Measurements from ENCODE around the gene DIO3. TPM values are rescaled to one million over a fixed set of nuclear protein-coding genes. Genes with fewer than 3 reads are reported as not detected.

Gene DIO3
- total RNA-seq, 5 donors from 2014 or later (not counting 1 experiment from before 2014, with no cell fraction given), result not detected

GRCh38 chr14:101557321-101557695 is 4.0 kb upstream of the DIO3 start:
- ChIA-PET POLR2A (no interaction called here), CTCF (no interaction called here)
- Mint-ChIP-seq H3K9me3 (no peaks in the 10 kb centered on the region), H3K27ac (no peak overlapping the region), H3K4me3 (no peak overlapping the region), H3K36me3 (no peaks in the 10 kb centered on the region), H3K4me1 (peaks cover 0 to 7% (median 3%) of the 10 kb centered on the region in 3 donors), H3K27me3 (peaks cover 17 to 56% of the 10 kb centered on the region in 2 donors)
- 82% methylated on average over 6 of the region's 7 CpGs for whole genome bisulfite sequencing (ENCODE audit: insufficient coverage)
- Histone ChIP-seq H3K4me1 (ENCODE audit: control insufficient read depth in 1 of 2, extremely low read depth in 1 of 2, insufficient read depth in 2 of 2, low read length in 2 of 2) (peaks cover 0 to 2% of the 10 kb centered on the region in 2 experiments), H3K27me3 (replicated peaks in 1 of 2; ENCODE audit: control insufficient read depth in 2 of 2, extremely low read depth in 1 of 2, insufficient read depth in 2 of 2, low read length in 1 of 2) (peaks cover 5 to 65% of the 10 kb centered on the region in 2 experiments), H3K4me3 (ENCODE audit: control insufficient read depth in 1 of 2, extremely low read depth in 1 of 2, low read length in 1 of 2) (no peak overlapping the region), H3K36me3 (ENCODE audit: control insufficient read depth in 2 of 2, extremely low read depth in 1 of 2, insufficient read depth in 1 of 2, low read length in 1 of 2) (no peaks in the 10 kb centered on the region), H3K27ac (ENCODE audit: low read length) (no peak overlapping the region), H3K9me3 (no peaks in the 10 kb centered on the region)
- no peak for ATAC-seq (replicated peaks in 1 of 4)
- DNase-seq, result no peak

DNA sequence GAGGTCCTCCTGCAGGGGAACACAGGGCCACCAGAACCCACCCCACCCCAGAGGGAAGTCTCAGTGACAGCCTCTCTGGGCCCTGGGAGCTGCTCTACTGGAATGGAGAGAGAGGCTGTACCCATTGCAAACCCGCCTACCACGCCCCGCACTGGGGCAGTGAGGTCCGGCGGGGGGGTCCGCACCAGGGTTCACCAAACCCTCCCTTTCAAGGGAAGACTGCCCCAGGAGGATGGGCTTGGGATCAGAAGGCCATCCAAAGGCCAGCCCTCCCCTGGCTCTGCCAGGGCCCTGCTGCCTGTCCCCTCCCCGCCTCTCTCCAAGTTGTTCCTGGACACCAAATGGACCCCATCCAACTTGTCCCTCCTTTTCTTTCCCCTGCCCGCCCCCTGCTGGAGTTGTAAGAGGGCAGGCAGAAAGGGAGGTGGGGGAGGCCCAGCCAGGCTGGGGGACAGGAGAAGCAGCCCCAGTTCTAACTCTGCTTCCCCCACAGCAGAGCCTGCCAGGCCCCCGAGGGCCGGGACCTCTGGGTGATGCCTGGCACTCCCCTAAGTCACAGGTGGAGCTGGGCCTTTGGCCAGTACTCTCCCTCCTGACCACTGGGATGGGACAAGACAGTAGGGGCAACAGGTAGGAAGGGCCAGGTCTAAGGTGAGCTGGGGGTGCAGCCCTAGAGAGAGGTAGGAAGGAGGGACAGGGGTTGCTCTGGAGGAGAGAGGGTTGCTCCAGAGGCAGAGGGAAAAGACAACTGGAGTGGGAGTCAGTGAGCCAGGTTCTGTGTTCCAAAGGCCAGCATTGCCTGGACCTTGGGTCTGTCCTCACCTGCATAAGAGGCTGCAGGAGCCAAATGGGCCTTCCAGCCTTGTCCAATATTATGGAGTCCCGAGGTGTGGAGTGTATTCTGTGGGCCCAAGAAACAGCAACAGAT is 3.2 kb upstream of the DIO3 start:
- DNase-seq (no peak), ATAC-seq (replicated peaks in 1 of 4) (no peak)
- H3K4me3 Mint-ChIP-seq, result peak overlapping the region in 1 of 3 donors; percentile 11
- Histone ChIP-seq H3K4me3 (ENCODE audit: control insufficient read depth in 1 of 2, extremely low read depth in 1 of 2, low read length in 1 of 2) (no peak overlapping the region), H3K36me3 (ENCODE audit: control insufficient read depth in 2 of 2, extremely low read depth in 1 of 2, insufficient read depth in 1 of 2, low read length in 1 of 2) (no peaks in the 10 kb centered on the region), H3K4me1 (ENCODE audit: control insufficient read depth in 1 of 2, extremely low read depth in 1 of 2, insufficient read depth in 2 of 2, low read length in 2 of 2) (peaks cover 0 to 2% of the 10 kb centered on the region in 2 experiments), H3K9me3 (no peaks in the 10 kb centered on the region), H3K27me3 (replicated peaks in 1 of 2; ENCODE audit: control insufficient read depth in 2 of 2, extremely low read depth in 1 of 2, insufficient read depth in 2 of 2, low read length in 1 of 2) (peaks cover 9 to 73% of the 10 kb centered on the region in 2 experiments), H3K27ac (ENCODE audit: low read length) (no peak overlapping the region)
- H3K27ac Mint-ChIP-seq, result no peak overlapping the region
- H3K9me3 Mint-ChIP-seq, result no peaks in the 10 kb centered on the region
- H3K27me3 Mint-ChIP-seq, result peaks cover 23 to 63% of the 10 kb centered on the region in 2 donors
- H3K36me3 Mint-ChIP-seq, result no peaks in the 10 kb centered on the region
- H3K4me1 Mint-ChIP-seq, result peaks cover 6 to 14% (median 6%) of the 10 kb centered on the region in 3 donors
- WGBS (ENCODE audit: insufficient coverage), result 100% methylated on average over 6 of the region's 11 CpGs
- POLR2A ChIA-PET, result no interaction called here
- CTCF ChIA-PET, result no interaction called here

- 100% methylated on average over 1 of the region's 1 CpG for WGBS (ENCODE audit: insufficient coverage)
- Mint-ChIP-seq H3K9me3 (no peaks in the 10 kb centered on the region), H3K4me3 (peak overlapping the region in 1 of 3 donors; percentile 11), H3K4me1 (peaks cover 9 to 17% (median 9%) of the 10 kb centered on the region in 3 donors), H3K27me3 (peaks cover 28 to 64% of the 10 kb centered on the region in 2 donors), H3K36me3 (no peaks in the 10 kb centered on the region), H3K27ac (no peak overlapping the region)
- CTCF ChIA-PET, result no interaction called here
- ATAC-seq (replicated peaks in 1 of 4), result no peak
- Histone ChIP-seq H3K4me3 (ENCODE audit: control insufficient read depth in 1 of 2, extremely low read depth in 1 of 2, low read length in 1 of 2) (no peak overlapping the region), H3K27ac (ENCODE audit: low read length) (no peak overlapping the region), H3K36me3 (ENCODE audit: control insufficient read depth in 2 of 2, extremely low read depth in 1 of 2, insufficient read depth in 1 of 2, low read length in 1 of 2) (no peaks in the 10 kb centered on the region), H3K9me3 (no peaks in the 10 kb centered on the region), H3K27me3 (replicated peaks in 1 of 2; ENCODE audit: control insufficient read depth in 2 of 2, extremely low read depth in 1 of 2, insufficient read depth in 2 of 2, low read length in 1 of 2) (peaks cover 9 to 79% of the 10 kb centered on the region in 2 experiments), H3K4me1 (ENCODE audit: control insufficient read depth in 1 of 2, extremely low read depth in 1 of 2, insufficient read depth in 2 of 2, low read length in 2 of 2) (peaks cover 0 to 2% of the 10 kb centered on the region in 2 experiments)
- POLR2A ChIA-PET, result no interaction called here
- DNase-seq, result no peak
Observed at GRCh38 chr14:101558739-101559240, 2.5 kb upstream of the DIO3 start.

DNA sequence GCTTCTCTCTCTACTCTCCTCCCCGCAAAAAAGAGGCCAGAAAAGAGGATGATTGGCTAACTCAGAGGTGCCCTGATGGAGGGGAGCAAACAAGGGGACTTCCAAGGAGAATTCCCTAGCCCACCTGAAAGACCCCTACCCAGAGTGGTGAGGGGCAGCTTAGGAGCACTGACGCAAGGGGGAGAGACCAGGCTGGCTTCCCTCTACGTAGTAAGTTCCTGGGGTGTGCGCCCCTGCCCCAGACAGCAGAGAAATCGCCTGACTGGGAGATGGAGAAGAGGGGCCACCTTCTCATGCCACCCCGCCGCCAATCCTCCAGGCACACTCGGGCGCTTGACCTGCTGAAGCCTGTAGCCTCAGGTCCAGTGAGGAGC is 2.1 kb upstream of the DIO3 start:
- 63% methylated on average over 7 of the region's 9 CpGs for WGBS (ENCODE audit: insufficient coverage)
- no peaks in the 10 kb centered on the region for H3K9me3 ChIP-seq
- no peaks in the 10 kb centered on the region for H3K36me3 Mint-ChIP-seq
- ATAC-seq (replicated peaks in 1 of 4) (no peak), DNase-seq (no peak)
- ChIA-PET POLR2A (no interaction called here), CTCF (no interaction called here)
- H3K27me3 ChIP-seq (replicated peaks in 1 of 2; ENCODE audit: control insufficient read depth in 2 of 2, extremely low read depth in 1 of 2, insufficient read depth in 2 of 2, low read length in 1 of 2), result peaks cover 9 to 79% of the 10 kb centered on the region in 2 experiments
- H3K4me3 ChIP-seq (ENCODE audit: control insufficient read depth in 1 of 2, extremely low read depth in 1 of 2, low read length in 1 of 2), result no peak overlapping the region
- H3K36me3 ChIP-seq (ENCODE audit: control insufficient read depth in 2 of 2, extremely low read depth in 1 of 2, insufficient read depth in 1 of 2, low read length in 1 of 2), result no peaks in the 10 kb centered on the region
- H3K27ac ChIP-seq (ENCODE audit: low read length), result no peak overlapping the region
- no peak overlapping the region for H3K4me3 Mint-ChIP-seq
- no peaks in the 10 kb centered on the region for H3K9me3 Mint-ChIP-seq
- peaks cover 0 to 2% of the 10 kb centered on the region in 2 experiments for H3K4me1 ChIP-seq (ENCODE audit: control insufficient read depth in 1 of 2, extremely low read depth in 1 of 2, insufficient read depth in 2 of 2, low read length in 2 of 2)
- no peak overlapping the region for H3K27ac Mint-ChIP-seq
- H3K27me3 Mint-ChIP-seq, result peaks cover 31 to 66% of the 10 kb centered on the region in 2 donors
- H3K4me1 Mint-ChIP-seq, result peaks cover 9 to 17% (median 9%) of the 10 kb centered on the region in 3 donors

- H3K4me1 Mint-ChIP-seq, result peaks cover 9 to 17% (median 9%) of the 10 kb centered on the region in 3 donors
- 4% methylated on average over 113 of the region's 113 CpGs for WGBS (ENCODE audit: insufficient coverage)
Observed at GRCh38 chr14:101559624-101560533, 1.4 kb upstream of the DIO3 start.

DNA sequence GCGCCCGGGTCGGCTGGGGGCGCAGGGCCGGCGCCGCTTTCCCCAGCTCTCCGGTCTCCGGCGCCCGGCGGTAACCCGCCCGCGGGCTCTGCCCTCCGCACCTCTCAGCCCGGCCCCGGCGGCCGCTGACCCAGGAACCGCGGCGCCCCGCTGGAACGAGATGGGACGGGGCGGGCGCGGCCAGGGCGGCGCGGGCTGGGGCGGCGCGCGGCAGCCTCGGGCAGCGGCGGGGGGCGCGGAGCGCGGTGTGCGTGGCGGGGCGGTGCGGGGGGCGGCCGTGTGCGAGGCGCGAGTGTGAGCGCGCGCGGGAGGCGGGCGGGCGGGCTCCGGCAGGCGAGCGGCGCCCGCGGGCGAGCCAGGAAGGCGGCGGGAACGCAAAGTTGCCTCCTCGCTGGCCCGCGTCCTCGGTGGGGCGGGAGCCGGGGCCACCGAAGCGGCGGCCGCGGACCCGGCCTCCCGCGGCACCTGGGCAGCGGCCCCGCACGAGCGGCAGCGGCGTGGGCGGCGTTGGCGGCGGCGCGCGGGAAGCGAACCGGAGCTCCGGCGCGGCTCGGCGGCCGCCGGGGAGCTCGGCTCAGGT is 671 bp upstream of the DIO3 start:
- 15% methylated on average over 106 of the region's 106 CpGs for WGBS (ENCODE audit: insufficient coverage)
- Mint-ChIP-seq H3K36me3 (no peaks in the 10 kb centered on the region), H3K27me3 (peaks cover 35 to 68% of the 10 kb centered on the region in 2 donors), H3K4me1 (peaks cover 14 to 22% (median 17%) of the 10 kb centered on the region in 3 donors), H3K27ac (no peak overlapping the region), H3K4me3 (no peak overlapping the region), H3K9me3 (no peaks in the 10 kb centered on the region)
- H3K4me3 ChIP-seq (ENCODE audit: control insufficient read depth in 1 of 2, extremely low read depth in 1 of 2, low read length in 1 of 2), result no peak overlapping the region
- ATAC-seq (replicated peaks in 1 of 4), result no peak
- H3K4me1 ChIP-seq (ENCODE audit: control insufficient read depth in 1 of 2, extremely low read depth in 1 of 2, insufficient read depth in 2 of 2, low read length in 2 of 2), result peaks cover 0 to 2% of the 10 kb centered on the region in 2 experiments
- DNase-seq, result no peak
- ChIA-PET POLR2A (no interaction called here), CTCF (no interaction called here)
- H3K36me3 ChIP-seq (ENCODE audit: control insufficient read depth in 2 of 2, extremely low read depth in 1 of 2, insufficient read depth in 1 of 2, low read length in 1 of 2), result no peaks in the 10 kb centered on the region
- H3K9me3 ChIP-seq, result no peaks in the 10 kb centered on the region
- H3K27ac ChIP-seq (ENCODE audit: low read length), result no peak overlapping the region
- H3K27me3 ChIP-seq (replicated peaks in 1 of 2; ENCODE audit: control insufficient read depth in 2 of 2, extremely low read depth in 1 of 2, insufficient read depth in 2 of 2, low read length in 1 of 2), result peaks cover 14 to 87% of the 10 kb centered on the region in 2 experiments

More at GRCh38 chr14:101559624-101560533, 1.4 kb upstream of the DIO3 start:
- ATAC-seq (replicated peaks in 1 of 4) (no peak), DNase-seq (no peak)
- H3K4me3 ChIP-seq (ENCODE audit: control insufficient read depth in 1 of 2, extremely low read depth in 1 of 2, low read length in 1 of 2), result no peak overlapping the region
- no peaks in the 10 kb centered on the region for H3K9me3 Mint-ChIP-seq
- no peaks in the 10 kb centered on the region for H3K36me3 ChIP-seq (ENCODE audit: control insufficient read depth in 2 of 2, extremely low read depth in 1 of 2, insufficient read depth in 1 of 2, low read length in 1 of 2)
- H3K4me1 ChIP-seq (ENCODE audit: control insufficient read depth in 1 of 2, extremely low read depth in 1 of 2, insufficient read depth in 2 of 2, low read length in 2 of 2), result peaks cover 0 to 2% of the 10 kb centered on the region in 2 experiments
- peaks cover 31 to 68% of the 10 kb centered on the region in 2 donors for H3K27me3 Mint-ChIP-seq
- ChIA-PET POLR2A (no interaction called here), CTCF (no interaction called here)
- no peak overlapping the region for H3K27ac ChIP-seq (ENCODE audit: low read length)
- H3K27me3 ChIP-seq (replicated peaks in 1 of 2; ENCODE audit: control insufficient read depth in 2 of 2, extremely low read depth in 1 of 2, insufficient read depth in 2 of 2, low read length in 1 of 2), result peaks cover 9 to 80% of the 10 kb centered on the region in 2 experiments
- H3K27ac Mint-ChIP-seq, result no peak overlapping the region
- no peak overlapping the region for H3K4me3 Mint-ChIP-seq
- no peaks in the 10 kb centered on the region for H3K36me3 Mint-ChIP-seq
- no peaks in the 10 kb centered on the region for H3K9me3 ChIP-seq
